LNCAP (cell line): ENCODE data around the gene ACYP2.

ENCODE experiments used
- TF ChIP-seq, protein P1 (sequence below): fragments of 450-650 bp; IDR thresholded peaks from 2 replicates; pipeline ENCODE4 v1.5.1; 2017; ENCODE audit warnings: mild to moderate bottlenecking

The ACYP2 gene

DNA sequence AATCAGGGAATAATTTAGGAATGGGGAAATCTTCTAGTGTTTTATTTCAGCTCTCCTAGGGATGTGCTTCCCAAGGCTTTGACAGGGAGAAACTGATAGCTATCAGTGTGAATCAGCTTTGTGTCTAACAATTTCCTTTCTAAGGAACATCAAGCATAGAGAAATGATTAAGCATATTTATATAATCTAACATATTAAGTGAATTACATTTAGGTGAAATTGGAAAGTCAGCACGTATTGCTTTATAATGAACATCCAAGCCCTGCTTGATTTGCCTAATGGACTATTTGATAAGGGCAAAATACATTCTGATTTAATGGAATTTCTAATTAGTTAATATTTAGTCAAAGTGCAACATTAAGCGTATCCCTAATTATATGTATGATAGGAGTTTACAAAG lies 160.1 kb downstream of the ACYP2 start:
- TF ChIP-seq, protein P1, sequence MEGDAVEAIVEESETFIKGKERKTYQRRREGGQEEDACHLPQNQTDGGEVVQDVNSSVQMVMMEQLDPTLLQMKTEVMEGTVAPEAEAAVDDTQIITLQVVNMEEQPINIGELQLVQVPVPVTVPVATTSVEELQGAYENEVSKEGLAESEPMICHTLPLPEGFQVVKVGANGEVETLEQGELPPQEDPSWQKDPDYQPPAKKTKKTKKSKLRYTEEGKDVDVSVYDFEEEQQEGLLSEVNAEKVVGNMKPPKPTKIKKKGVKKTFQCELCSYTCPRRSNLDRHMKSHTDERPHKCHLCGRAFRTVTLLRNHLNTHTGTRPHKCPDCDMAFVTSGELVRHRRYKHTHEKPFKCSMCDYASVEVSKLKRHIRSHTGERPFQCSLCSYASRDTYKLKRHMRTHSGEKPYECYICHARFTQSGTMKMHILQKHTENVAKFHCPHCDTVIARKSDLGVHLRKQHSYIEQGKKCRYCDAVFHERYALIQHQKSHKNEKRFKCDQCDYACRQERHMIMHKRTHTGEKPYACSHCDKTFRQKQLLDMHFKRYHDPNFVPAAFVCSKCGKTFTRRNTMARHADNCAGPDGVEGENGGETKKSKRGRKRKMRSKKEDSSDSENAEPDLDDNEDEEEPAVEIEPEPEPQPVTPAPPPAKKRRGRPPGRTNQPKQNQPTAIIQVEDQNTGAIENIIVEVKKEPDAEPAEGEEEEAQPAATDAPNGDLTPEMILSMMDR = no peak

DNA sequence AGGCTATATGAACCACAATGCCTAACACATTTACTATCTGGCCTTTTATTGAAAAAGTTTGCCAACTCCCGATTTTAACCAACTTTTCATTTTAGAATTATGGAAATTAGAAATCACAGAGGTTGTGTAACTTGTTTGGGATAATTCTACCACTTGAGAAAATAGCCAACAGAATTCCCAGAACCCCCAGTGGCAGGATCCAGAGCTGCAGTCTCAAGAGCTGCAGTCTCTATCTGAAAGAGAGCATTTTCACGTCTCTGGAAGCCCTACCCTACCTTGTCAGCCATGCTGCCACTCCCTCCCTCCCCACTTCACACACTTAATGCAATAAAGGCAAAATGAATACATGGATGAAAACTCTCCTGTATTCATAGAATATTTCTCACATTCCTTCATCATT lies 164.0 kb downstream of the ACYP2 start:
- TF ChIP-seq, protein P1 = no peak

DNA sequence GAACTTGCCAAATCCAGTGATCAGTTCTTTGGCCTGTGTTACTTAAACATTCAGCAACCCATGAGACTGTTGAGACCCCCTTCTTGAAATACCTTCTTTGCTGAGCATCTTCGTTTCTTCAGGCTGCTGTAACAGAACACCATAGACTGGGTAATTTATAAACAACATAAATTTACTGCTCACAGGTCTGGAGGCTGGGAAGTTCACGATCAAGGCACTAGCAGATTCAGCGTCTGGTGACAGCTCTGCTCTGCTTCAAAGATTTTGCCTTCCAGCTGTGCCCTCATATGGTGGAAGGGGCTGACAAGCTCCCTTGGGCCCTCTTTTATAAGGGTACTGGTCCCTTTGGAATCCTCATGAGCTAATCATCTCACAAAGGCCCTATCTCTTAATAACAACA lies 169.4 kb downstream of the ACYP2 start:
- TF ChIP-seq, protein P1 = no peak

DNA sequence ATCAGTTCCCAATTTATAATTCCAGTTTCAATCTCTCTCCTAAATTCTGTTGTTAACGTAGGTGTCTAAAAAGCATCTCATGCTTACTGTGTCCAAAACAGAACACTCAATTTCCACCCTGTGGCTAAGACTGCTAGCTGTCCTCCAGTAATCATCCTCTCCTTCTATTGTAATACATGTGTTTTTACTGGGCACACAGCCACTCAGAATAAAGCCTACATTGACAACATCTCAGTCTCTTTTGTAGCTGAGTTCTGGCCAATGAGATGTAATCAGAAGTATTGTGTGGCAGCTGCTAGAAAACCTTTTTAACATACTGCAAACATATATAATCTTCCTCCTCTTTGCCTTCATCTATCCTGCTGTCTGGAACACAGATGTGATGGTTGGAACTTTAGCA lies 170.0 kb downstream of the ACYP2 start:
- TF ChIP-seq, protein P1 = no peak

DNA sequence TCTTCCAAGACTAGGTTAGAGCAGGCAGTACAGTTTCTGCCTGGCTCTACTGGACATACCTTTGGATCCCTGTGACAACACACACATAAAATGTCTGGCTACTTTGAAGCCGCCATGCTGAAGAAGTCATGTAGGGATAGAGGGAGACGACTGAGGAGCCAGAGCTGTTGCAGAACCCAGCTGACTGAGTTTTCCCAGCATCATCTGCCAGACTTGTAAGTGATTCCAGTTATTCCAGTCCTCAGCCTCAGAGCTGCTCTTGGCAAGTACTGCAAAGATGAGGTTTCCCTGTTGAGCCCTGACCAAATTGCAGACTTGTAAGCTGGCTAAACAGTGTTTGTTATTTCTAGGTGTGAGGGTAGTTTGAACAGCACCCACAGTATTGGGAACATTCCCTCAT lies 172.1 kb downstream of the ACYP2 start:
- TF ChIP-seq, protein P1 = no peak

DNA sequence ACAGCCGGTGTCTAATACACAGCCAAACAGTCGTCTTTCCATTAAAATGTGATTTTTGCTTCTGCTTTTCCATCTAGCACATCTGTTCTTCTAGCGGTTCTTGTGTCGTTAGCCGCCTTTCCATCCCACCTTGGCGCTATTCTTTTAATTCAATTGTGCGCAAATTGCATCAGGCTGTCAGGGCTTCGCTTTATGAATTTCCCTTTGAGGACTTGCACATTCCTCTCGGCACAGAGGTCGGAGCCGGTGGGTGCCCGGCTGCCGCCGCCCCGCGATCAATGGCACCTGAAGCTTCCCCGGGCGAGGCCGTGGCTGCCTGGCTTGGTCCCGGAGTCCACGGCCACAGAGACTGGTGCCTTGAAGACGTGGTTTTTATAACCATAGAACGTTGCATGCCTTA lies 174.5 kb downstream of the ACYP2 start:
- TF ChIP-seq, protein P1 = no peak

DNA sequence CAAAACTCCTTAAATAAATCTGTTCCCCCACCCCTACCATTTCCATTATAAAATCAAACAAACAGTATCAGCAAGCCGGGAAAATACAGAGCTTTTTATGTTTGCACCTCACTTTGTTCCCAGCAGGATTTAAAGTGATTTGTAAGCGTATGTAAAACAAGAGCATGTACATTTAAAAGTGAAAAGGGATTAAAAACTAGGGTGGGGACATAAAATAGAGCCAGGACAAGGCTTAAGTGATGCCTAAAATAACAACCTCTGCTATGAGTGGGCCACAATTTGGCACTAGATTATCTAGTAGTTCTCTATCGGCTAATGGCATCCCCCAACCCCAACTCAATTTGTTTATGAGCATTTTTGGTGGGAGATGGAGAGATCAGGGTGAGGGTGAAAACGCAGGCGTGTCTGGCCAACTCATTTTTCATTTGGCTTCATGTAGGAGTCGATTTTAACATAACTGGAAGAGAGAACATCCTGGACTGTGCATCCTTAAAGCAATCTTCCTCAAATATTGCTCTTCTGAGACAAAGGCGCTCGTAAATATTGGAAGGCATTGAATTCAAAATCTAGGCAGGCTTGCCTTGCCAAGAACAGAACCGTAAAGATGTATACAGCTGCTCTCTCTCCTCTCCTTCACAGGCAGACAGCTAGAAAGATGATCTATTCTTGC lies 175.1 kb downstream of the ACYP2 start:
- TF ChIP-seq, protein P1 = no peak

DNA sequence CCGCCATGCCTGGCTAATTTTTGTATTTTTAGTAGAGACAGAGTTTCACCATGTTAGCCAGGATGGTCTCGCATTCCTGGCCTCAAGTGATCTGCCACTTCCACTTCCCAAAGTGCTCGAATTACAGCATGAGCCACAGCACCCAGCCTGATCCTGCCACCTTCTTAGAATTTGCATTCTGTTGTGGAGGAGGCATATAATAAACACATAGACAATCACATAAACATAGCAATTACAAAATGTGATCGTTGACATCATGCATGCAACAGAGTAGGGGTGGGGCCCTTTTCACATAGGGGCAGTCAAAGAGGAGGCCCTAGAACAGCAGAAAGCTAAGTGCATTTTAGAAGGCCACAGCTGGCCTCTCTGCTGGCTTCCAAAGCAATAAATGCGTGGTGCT lies 180.5 kb downstream of the ACYP2 start:
- TF ChIP-seq, protein P1 = no peak
